ENCODE data around the gene MEX3D. TPM values are rescaled to one million over a fixed set of nuclear protein-coding genes. Genes with fewer than 3 reads are reported as not detected.

Gene MEX3D
- total and polyA plus RNA-seq, 4 donors, result 17.0 to 43.6 (median 34.5) TPM

DNA sequence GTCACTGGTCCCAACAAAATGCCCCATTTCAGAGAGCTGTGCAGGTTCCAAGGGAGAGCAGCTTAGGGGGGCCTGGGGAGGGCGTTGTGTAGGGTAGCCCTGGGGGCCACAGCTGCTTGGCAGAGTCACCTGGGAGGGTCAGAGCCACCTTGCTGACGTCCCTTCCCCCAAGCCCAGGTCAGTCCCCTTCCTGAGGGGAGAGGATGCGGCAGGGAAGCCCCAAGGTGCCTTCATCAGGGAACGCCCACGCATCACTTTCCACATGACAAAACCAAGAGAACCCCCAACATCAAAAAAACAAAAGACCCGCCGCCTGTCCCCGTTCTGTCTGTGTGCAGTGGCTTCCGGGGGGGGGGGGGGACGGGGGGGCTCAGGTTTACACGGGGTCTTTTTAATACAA lies 42.5 kb upstream of the MEX3D start:
- Histone ChIP-seq H3K4me1 (ENCODE audit: control insufficient read depth, insufficient read depth, low read length) (peaks cover 12% of the 10 kb centered on the region), H3K9me3 (ENCODE audit: control insufficient read depth, insufficient read depth, low read length) (no peaks in the 10 kb centered on the region), H3K36me3 (ENCODE audit: control insufficient read depth, insufficient read depth, low read length) (peaks cover 71% of the 10 kb centered on the region), H3K27ac (ENCODE audit: low read depth, low read length) (no peak overlapping the region), H3K27me3 (ENCODE audit: control insufficient read depth, insufficient read depth, low read length) (no peaks in the 10 kb centered on the region), H3K4me3 (ENCODE audit: low read depth, low read length) (no peak overlapping the region)
- no peak for DNase-seq (ENCODE audit: low read depth in 4 of 6, low spot score in 6 of 6)
- 69% methylated on average over 3 of the region's 11 CpGs for WGBS (ENCODE audit: insufficient coverage)

DNA sequence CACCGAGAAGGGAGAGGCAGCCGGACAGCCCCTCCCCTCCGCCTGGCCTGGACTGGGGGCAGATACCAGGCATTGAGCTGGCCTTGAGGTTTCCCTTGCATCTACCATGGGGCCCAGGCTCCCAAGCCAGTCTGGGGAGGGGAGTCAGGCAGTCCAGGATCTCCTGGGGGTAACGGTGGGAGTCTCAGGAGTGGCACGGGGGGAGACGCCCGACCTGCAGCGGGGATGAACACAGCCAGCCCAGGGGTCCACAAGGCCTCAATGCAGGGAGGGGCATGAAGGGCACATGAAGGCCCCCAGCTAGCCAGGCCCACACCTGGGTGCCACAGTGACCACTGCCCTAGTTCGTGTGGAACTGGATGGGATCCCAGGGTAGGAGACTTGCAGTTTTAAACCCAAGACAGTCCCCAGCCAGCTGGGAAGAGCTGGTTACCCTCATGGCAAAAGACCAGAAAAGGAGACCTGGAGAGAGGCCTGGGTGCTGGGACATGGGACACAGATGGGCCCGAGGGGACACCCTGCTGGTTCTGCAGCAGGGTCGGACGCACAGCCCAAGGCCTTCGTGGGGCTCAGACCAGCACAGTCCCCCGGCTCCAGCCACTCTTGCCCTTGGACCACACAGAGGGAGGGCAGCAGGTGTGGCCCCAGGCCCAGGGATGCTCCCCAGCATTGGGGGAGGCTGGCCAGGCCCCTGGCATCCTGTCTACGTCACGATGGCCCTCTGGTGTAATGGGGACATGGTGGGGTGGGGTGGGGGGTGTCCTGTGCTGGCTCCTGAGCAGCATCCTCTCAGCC lies 41.8 kb upstream of the MEX3D start:
- Histone ChIP-seq H3K36me3 (ENCODE audit: control insufficient read depth, insufficient read depth, low read length) (peaks cover 64% of the 10 kb centered on the region), H3K4me1 (ENCODE audit: control insufficient read depth, insufficient read depth, low read length) (peaks cover 13% of the 10 kb centered on the region), H3K4me3 (ENCODE audit: low read depth, low read length) (no peak overlapping the region), H3K27me3 (ENCODE audit: control insufficient read depth, insufficient read depth, low read length) (no peaks in the 10 kb centered on the region), H3K27ac (ENCODE audit: low read depth, low read length) (no peak overlapping the region), H3K9me3 (ENCODE audit: control insufficient read depth, insufficient read depth, low read length) (no peaks in the 10 kb centered on the region)
- DNase-seq (ENCODE audit: low read depth in 4 of 6, low spot score in 6 of 6), result no peak
- 92% methylated on average over 16 of the region's 16 CpGs for WGBS (ENCODE audit: insufficient coverage)

DNA sequence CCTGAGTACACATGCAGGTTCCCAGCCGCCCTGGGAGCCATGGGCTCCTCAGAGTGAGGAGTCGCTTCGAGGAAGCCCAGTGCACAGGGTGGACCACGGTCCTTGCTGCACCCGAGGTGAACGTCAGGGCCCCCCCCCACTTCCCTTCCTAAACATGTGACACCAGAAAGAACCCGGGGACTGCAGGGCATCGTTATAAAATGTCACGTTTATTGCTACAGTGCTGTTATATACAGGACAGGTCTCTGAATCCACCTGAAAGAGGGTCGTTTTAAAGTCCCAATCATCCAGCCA lies 40.9 kb upstream of the MEX3D start:
- H3K36me3 ChIP-seq (ENCODE audit: control insufficient read depth, insufficient read depth, low read length), result peaks cover 56% of the 10 kb centered on the region
- H3K27me3 ChIP-seq (ENCODE audit: control insufficient read depth, insufficient read depth, low read length), result no peaks in the 10 kb centered on the region
- H3K27ac ChIP-seq (ENCODE audit: low read depth, low read length), result no peak overlapping the region
- DNase-seq (ENCODE audit: low read depth in 4 of 6, low spot score in 6 of 6), result no peak
- no peaks in the 10 kb centered on the region for H3K9me3 ChIP-seq (ENCODE audit: control insufficient read depth, insufficient read depth, low read length)
- no peak overlapping the region for H3K4me3 ChIP-seq (ENCODE audit: low read depth, low read length)
- H3K4me1 ChIP-seq (ENCODE audit: control insufficient read depth, insufficient read depth, low read length), result peaks cover 22% of the 10 kb centered on the region
- 61% methylated on average over 6 of the region's 10 CpGs for WGBS (ENCODE audit: insufficient coverage)

DNA sequence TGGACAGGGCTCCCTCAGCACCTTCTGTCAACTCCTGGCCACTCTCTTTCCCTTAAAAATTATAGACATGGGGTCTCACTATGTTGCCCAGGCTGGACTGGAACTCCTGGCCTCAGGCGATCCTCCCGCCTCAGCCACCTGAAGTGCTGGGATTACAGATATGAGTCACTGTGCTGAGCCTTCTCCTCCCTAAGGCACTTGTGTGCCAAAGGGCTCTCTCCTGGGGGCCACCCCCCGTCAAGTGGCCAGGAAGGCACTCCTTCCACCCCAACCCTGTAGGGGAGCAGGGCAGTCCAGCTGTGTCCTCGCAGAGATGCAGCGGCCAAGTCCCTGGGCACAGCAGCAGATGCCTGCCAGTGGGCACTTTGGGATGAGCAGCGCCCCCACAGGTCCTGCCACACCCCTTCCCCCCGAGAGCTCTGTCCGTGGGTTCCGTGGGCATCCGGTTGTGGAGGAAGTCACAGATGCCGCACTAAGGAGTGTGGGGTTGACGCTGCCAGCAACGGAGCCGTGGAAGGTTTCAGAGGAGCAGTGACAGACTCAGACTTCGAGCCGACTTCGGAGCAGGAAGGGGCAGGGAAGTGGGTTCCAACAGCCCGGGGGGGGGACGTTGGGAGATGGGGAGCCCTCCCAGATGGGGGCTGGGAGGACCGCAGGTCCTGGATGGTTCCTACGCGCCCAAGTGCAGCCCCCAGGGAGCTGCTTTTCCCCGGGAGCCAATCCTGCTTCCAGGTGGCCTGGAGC lies 40.4 kb upstream of the MEX3D start:
- no peaks in the 10 kb centered on the region for H3K27me3 ChIP-seq (ENCODE audit: control insufficient read depth, insufficient read depth, low read length)
- no peaks in the 10 kb centered on the region for H3K9me3 ChIP-seq (ENCODE audit: control insufficient read depth, insufficient read depth, low read length)
- peaks cover 54% of the 10 kb centered on the region for H3K36me3 ChIP-seq (ENCODE audit: control insufficient read depth, insufficient read depth, low read length)
- peaks cover 27% of the 10 kb centered on the region for H3K4me1 ChIP-seq (ENCODE audit: control insufficient read depth, insufficient read depth, low read length)
- no peak overlapping the region for H3K4me3 ChIP-seq (ENCODE audit: low read depth, low read length)
- no peak overlapping the region for H3K27ac ChIP-seq (ENCODE audit: low read depth, low read length)
- DNase-seq (ENCODE audit: low read depth in 4 of 6, low spot score in 6 of 6), result no peak
- WGBS (ENCODE audit: insufficient coverage), result 81% methylated on average over 22 of the region's 23 CpGs

DNA sequence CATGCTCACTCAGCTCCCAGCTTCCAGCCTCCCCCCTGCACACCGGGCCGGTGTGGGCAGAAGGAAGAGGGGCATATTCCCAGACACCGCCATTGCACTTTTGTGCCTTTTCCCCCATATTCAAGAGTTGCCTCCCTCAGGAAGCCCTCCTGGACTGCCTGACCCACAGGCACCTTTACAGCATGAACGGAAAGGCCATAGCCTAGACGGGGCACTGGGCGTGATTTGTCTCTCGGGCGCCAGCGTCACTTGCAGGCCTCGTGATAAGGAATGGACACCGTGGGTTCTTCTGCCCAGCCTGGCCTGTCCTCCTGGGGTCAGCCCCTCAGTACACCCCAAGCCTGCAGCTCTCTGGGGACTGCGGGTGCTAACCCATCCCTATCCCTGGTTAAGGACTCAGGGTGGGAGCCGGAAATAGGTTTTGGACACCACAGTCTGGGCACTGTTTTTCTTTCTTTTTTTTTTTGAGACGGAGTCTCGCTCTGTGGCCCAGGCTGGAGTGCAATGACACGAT lies 38.1 kb upstream of the MEX3D start:
- Histone ChIP-seq H3K27ac (ENCODE audit: low read depth, low read length) (peak overlapping the region; percentile 99), H3K27me3 (ENCODE audit: control insufficient read depth, insufficient read depth, low read length) (no peaks in the 10 kb centered on the region), H3K36me3 (ENCODE audit: control insufficient read depth, insufficient read depth, low read length) (peaks cover 54% of the 10 kb centered on the region), H3K4me1 (ENCODE audit: control insufficient read depth, insufficient read depth, low read length) (peaks cover 37% of the 10 kb centered on the region), H3K9me3 (ENCODE audit: control insufficient read depth, insufficient read depth, low read length) (no peaks in the 10 kb centered on the region), H3K4me3 (ENCODE audit: low read depth, low read length) (peak overlapping the region; percentile 92)
- DNase-seq (ENCODE audit: low read depth in 4 of 6, low spot score in 6 of 6), result no peak
- WGBS (ENCODE audit: insufficient coverage), result 29% methylated on average over 15 of the region's 16 CpGs

DNA sequence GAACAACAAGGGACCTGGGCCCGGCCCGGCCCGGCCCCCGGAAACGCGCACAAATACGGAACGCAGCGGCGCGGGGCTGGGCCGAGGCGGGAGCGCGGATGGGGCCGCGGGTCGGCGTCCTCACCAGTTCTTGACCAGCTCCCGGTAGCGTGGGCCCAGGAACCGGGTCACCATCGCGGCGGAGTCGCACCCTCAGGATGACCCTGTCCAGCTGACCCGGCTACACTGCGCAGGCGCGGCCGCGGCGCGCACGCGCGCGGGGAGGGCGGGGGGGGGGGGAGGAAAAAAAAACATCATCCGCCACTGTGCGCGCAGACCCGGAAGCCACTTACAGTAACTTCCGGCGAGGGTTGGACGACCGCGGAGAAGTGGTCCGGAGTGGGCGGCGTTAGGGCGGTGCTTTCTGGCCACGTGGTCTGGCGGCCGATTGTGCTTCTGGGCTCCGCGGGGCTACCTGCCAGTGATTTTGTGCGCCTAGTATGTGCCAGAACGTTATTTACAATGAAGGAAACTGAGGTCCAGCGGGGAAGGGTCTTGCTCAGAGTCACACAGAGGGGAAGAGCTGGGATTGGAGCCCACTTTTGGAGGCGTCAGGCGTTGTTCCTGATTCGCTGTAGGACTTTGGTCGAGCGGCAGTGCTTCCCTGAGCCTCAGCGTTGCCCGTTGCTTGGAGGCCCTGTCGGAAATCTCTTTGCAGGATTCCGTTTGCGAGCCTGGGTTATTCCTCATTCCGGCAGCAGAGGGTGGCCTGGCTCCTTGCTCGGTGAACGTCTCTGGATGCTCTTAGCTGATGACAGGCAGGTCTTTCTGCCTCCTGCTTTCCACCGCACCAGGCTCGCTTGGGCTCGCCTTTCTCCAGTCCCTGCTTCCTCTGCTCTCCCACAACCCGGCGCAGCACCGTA lies 37.4 kb upstream of the MEX3D start, which contains the start of gene UQCR11:
UQCR11 (minus strand) TSS at position 227 of the 902 bp plus-strand sequence; CDS start at position 174, 53 bp downstream.
- Histone ChIP-seq H3K27ac (ENCODE audit: low read depth, low read length) (peak within 1 kb of the TSS; percentile 99), H3K27me3 (ENCODE audit: control insufficient read depth, insufficient read depth, low read length) (no peaks in the 10 kb centered on the region), H3K9me3 (ENCODE audit: control insufficient read depth, insufficient read depth, low read length) (no peaks in the 10 kb centered on the region), H3K36me3 (ENCODE audit: control insufficient read depth, insufficient read depth, low read length) (peaks cover 52% of the 10 kb centered on the region), H3K4me3 (ENCODE audit: low read depth, low read length) (peak within 1 kb of the TSS; percentile 92), H3K4me1 (ENCODE audit: control insufficient read depth, insufficient read depth, low read length) (peaks cover 37% of the 10 kb centered on the region)
- under 1% methylated on average over 73 of the region's 79 CpGs for WGBS (ENCODE audit: insufficient coverage)
- peak; percentile 86 to 99 (median 94) for DNase-seq (ENCODE audit: low read depth in 4 of 6, low spot score in 6 of 6)

DNA sequence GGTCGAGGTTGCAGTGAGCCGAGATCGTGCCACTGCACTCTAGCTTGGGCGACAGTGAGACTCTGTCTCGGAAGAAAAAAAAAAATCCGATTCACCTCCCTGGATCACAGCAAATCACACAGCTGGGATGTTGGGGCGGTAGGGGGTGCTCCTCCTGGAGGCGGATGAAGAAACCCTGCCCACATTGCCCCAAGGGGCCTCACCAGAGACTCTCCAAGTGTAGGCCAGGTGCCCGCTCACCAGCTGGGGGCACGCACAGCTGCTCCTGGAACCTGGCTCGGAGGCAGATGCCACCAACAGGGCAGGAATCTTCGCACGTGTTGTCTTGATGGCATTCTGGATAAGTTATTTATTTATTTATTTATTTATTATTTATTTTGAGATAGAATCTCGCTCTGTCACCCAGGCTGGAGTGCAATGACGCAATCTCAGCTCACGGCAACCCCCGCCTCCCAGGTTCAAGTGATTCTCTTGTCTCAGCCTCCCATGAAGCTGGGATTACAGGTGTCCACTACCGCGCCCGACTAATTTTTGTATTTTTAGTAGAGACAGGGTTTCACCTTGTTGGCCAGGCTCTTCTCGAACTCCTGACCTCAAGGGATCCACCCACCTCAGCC lies 34.1 kb upstream of the MEX3D start:
- WGBS (ENCODE audit: insufficient coverage), result 92% methylated on average over 8 of the region's 21 CpGs
- Histone ChIP-seq H3K9me3 (ENCODE audit: control insufficient read depth, insufficient read depth, low read length) (no peaks in the 10 kb centered on the region), H3K27me3 (ENCODE audit: control insufficient read depth, insufficient read depth, low read length) (no peaks in the 10 kb centered on the region), H3K27ac (ENCODE audit: low read depth, low read length) (no peak overlapping the region), H3K4me3 (ENCODE audit: low read depth, low read length) (no peak overlapping the region), H3K4me1 (ENCODE audit: control insufficient read depth, insufficient read depth, low read length) (peaks cover 37% of the 10 kb centered on the region), H3K36me3 (ENCODE audit: control insufficient read depth, insufficient read depth, low read length) (peaks cover 62% of the 10 kb centered on the region)
- DNase-seq (ENCODE audit: low read depth in 4 of 6, low spot score in 6 of 6), result no peak

DNA sequence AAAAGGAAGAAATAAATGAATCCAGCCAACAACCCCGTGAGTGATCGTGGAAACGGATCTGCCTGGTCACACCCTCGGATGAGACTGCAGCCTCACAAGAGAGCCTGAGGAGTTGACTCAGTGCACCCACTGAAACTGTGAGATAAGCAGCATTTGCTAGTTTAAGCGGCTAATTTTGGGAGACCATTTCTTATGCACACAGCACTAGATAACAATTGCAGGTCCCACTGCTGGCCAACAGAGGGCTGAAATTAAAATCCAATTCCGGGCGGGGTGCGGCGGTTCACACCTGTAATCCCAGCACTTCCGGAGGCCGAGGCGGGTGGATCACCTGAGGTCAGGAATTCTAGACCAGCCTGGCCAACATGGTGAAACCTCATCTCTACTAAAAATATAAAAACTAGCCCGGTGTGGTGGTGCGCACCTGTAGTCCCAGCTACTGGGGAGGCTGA lies 33.5 kb upstream of the MEX3D start:
- H3K4me1 ChIP-seq (ENCODE audit: control insufficient read depth, insufficient read depth, low read length), result peaks cover 36% of the 10 kb centered on the region
- no peaks in the 10 kb centered on the region for H3K27me3 ChIP-seq (ENCODE audit: control insufficient read depth, insufficient read depth, low read length)
- no peak overlapping the region for H3K4me3 ChIP-seq (ENCODE audit: low read depth, low read length)
- WGBS (ENCODE audit: insufficient coverage), result 89% methylated on average over 11 of the region's 14 CpGs
- H3K36me3 ChIP-seq (ENCODE audit: control insufficient read depth, insufficient read depth, low read length), result peaks cover 68% of the 10 kb centered on the region
- DNase-seq (ENCODE audit: low read depth in 4 of 6, low spot score in 6 of 6), result no peak
- no peak overlapping the region for H3K27ac ChIP-seq (ENCODE audit: low read depth, low read length)
- H3K9me3 ChIP-seq (ENCODE audit: control insufficient read depth, insufficient read depth, low read length), result no peaks in the 10 kb centered on the region

DNA sequence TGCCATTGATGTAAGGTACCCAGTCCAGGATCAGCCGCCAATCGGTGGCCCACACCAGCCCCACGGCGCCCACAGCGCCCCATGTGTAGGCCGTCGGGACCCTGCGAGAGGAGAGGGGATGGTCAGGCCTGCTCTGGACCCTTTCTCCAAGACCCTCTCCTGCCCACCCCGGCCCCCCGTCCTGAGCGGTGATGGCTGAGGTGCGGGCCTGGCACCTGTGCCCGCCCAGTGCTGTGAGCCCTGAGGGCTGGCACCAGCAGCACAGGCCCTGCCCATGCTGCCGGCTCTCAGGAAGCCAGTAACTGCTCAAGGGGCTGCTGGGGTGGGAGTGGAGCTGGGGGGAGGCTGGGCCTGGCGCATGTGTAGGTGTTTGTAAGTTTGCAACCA lies 31.3 kb upstream of the MEX3D start:
- H3K4me1 ChIP-seq (ENCODE audit: control insufficient read depth, insufficient read depth, low read length), result peaks cover 19% of the 10 kb centered on the region
- no peak overlapping the region for H3K4me3 ChIP-seq (ENCODE audit: low read depth, low read length)
- no peaks in the 10 kb centered on the region for H3K9me3 ChIP-seq (ENCODE audit: control insufficient read depth, insufficient read depth, low read length)
- H3K27ac ChIP-seq (ENCODE audit: low read depth, low read length), result no peak overlapping the region
- no peak for DNase-seq (ENCODE audit: low read depth in 4 of 6, low spot score in 6 of 6)
- 95% methylated on average over 13 of the region's 15 CpGs for WGBS (ENCODE audit: insufficient coverage)
- H3K36me3 ChIP-seq (ENCODE audit: control insufficient read depth, insufficient read depth, low read length), result peaks cover 84% of the 10 kb centered on the region
- H3K27me3 ChIP-seq (ENCODE audit: control insufficient read depth, insufficient read depth, low read length), result no peaks in the 10 kb centered on the region

Data from spinal cord (tissue), 10 donors.